ENCODE measurements around the gene TMEM255A. TPM values are rescaled to one million over a fixed set of nuclear protein-coding genes. Genes with fewer than 3 reads are reported as not detected.
A peak's percentile ranks its signal among the peaks of the same experiment; 100 is the strongest.

TMEM255A gene
- total RNA-seq, 3 donors from 2014 or later = 0.49 to 3.7 (median 0.87) TPM

DNA sequence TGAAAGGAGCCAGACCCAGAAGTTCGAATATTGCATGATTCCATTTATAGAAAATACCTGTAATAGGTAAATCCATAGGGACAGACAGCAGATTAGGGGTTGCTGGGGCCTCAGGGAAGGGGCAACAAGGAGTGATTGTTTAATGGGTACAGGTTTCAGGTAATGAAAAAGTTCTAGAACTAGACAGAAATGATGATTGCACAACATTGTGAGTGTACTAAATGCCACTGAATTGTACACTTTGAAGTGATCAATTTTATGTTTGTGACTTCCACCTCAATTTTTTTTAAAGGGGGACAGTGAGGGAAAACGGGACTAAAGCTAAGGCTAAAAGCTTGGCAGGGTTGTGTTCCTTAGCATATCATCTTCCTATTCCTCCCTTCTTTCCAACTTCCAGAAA, 37.1 kb downstream of the TMEM255A start:
- no peak for ATAC-seq
- DNase-seq = no peak
- intact Hi-C loops (cut with DNase I, micrococcal nuclease) = no loop called here
- H3K36me3 ChIP-seq (ENCODE audit: low read depth) = no peaks in the 10 kb centered on the region
- no peak for TF ChIP-seq CTCF (IDR thresholded peaks at IDR 0.05)
- no peaks in the 10 kb centered on the region for H3K4me1 ChIP-seq (ENCODE audit: low read depth)
- H3K4me3 ChIP-seq = no peak overlapping the region
- no peaks in the 10 kb centered on the region for H3K9me3 ChIP-seq

DNA sequence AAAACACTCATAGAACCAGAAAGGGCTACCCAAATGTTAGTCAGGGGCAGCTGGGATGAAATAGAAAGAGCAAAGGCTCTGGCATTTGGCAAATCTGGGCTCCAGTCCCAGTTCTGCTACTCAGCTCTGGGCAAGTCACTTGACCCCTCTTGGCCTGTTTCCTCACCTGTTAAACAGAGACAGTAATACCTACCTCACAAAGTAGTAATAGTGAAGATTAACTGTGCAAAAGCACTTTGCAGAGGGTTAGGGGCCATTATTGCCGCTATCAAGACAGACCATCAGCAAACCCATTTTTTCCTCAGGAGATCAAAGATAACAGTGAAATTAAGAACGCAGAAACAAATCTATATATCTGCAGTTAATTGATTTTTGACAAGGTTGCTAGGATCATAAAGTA, 40.0 kb downstream of the TMEM255A start:
- TF ChIP-seq CTCF (IDR thresholded peaks at IDR 0.05) = no peak
- H3K4me1 ChIP-seq (ENCODE audit: low read depth) = no peaks in the 10 kb centered on the region
- no peak for DNase-seq
- intact Hi-C loops (cut with DNase I, micrococcal nuclease) = no loop called here
- ATAC-seq = no peak
- no peak overlapping the region for H3K4me3 ChIP-seq
- no peaks in the 10 kb centered on the region for H3K9me3 ChIP-seq
- no peaks in the 10 kb centered on the region for H3K36me3 ChIP-seq (ENCODE audit: low read depth)

- Histone ChIP-seq H3K36me3 (ENCODE audit: low read depth) (no peaks in the 10 kb centered on the region), H3K9me3 (no peaks in the 10 kb centered on the region), H3K4me1 (ENCODE audit: low read depth) (no peaks in the 10 kb centered on the region), H3K4me3 (no peak overlapping the region)
- ATAC-seq = no peak
- no peak for DNase-seq
- intact Hi-C loops (cut with DNase I, micrococcal nuclease) = no loop called here
- no peak for TF ChIP-seq CTCF (IDR thresholded peaks at IDR 0.05)
These were observed 40.7 kb downstream of the TMEM255A start for GRCh38 chrX:120270567-120270966.

DNA sequence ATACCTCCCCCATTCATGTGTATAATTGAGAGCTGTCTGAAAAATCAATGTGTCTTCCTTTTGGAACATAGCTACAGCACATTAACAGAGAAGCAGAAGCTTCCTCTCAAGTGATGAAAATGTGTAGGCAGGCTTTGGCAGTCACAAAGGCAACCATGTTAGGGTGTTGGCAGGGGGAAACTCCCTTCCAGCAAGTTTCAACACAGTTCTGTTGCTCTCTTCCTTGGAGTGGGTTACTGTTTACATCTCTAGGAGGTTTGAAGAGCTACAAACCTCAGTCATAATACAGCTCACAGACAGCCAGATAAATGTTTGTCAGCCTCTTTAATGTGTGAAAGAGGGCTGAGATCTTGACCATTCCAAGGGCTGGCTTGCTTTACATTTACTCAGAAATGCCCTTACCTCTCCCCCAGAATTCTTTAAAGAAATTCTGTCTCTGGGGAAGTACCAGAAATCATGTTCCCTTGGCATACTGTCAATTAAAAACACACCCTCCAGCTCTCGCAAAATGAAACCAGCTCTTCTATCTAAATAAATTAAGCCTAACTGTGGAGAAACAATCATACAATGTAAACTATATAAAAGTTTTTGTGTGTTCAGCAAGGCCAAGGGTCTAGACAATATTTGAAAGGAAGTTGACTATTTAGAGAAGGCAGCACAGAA, 41.8 kb downstream of the TMEM255A start:
- ATAC-seq = peak; percentile 47
- Histone ChIP-seq H3K9me3 (no peaks in the 10 kb centered on the region), H3K4me1 (ENCODE audit: low read depth) (no peaks in the 10 kb centered on the region), H3K4me3 (no peak overlapping the region), H3K36me3 (ENCODE audit: low read depth) (no peaks in the 10 kb centered on the region)
- no peak for TF ChIP-seq CTCF (IDR thresholded peaks at IDR 0.05)
- intact Hi-C loops (cut with DNase I, micrococcal nuclease) = no loop called here
- no peak for DNase-seq

DNA sequence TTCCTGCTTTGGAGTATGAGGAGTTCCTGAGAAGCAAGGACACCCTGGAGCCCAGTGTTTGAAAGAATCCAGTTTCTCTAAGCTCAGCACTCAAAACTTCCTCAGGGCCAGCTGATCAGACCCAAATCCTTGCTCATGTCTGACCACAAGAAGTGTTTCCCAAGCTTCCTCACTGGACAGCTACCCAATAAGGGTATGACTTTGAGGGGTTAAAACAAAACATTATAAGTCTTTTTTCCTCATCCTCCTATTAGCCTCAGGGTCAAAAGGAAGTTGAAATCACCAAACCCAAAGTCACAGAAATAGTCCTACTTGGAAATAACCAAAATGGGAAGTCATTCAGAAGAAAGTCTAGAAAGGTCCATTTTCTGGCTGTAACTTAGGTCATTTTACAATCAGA, 46.9 kb downstream of the TMEM255A start:
- TF ChIP-seq CTCF (IDR thresholded peaks at IDR 0.05) = no peak
- Histone ChIP-seq H3K9me3 (no peaks in the 10 kb centered on the region), H3K4me3 (no peak overlapping the region), H3K36me3 (ENCODE audit: low read depth) (no peaks in the 10 kb centered on the region), H3K4me1 (ENCODE audit: low read depth) (no peaks in the 10 kb centered on the region)
- ATAC-seq = no peak
- intact Hi-C loops (cut with DNase I, micrococcal nuclease) = no loop called here
- DNase-seq = no peak

Measured in mucosa of descending colon (tissue), 3 donors.